ENCODE results near the gene NKAIN1.

DNA sequence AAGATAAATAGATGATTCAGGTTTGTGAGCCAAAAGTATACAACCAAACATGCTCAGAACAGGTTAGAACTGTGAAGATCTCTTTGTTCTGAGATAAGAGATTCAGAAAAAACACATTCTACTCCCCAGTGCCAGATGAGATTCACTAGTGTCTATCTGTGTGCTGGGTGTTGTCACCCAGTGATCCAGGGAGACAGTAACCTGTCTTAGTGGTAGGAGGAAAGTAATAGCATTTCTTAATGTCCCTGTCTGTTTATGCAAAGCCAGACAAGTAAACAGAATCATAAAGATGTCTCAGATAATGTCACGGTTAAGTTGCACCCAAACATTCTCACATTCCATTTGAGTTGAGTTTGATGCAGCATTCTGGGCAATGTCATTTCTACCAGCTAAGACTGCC, 18.9 kb upstream of the NKAIN1 start:
- TF ChIP-seq, protein P1, sequence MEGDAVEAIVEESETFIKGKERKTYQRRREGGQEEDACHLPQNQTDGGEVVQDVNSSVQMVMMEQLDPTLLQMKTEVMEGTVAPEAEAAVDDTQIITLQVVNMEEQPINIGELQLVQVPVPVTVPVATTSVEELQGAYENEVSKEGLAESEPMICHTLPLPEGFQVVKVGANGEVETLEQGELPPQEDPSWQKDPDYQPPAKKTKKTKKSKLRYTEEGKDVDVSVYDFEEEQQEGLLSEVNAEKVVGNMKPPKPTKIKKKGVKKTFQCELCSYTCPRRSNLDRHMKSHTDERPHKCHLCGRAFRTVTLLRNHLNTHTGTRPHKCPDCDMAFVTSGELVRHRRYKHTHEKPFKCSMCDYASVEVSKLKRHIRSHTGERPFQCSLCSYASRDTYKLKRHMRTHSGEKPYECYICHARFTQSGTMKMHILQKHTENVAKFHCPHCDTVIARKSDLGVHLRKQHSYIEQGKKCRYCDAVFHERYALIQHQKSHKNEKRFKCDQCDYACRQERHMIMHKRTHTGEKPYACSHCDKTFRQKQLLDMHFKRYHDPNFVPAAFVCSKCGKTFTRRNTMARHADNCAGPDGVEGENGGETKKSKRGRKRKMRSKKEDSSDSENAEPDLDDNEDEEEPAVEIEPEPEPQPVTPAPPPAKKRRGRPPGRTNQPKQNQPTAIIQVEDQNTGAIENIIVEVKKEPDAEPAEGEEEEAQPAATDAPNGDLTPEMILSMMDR (IDR thresholded peaks at IDR 0.05; ENCODE audit: extremely low read depth in 1 of 2, insufficient read depth in 1 of 2, low read depth in 1 of 2, low read length in 2 of 2), result no peak
- no peak for TF ChIP-seq JUN (IDR thresholded peaks at IDR 0.05; ENCODE audit: borderline replicate concordance, insufficient read depth, insufficient read length, low read depth)
- no peak for TF ChIP-seq POLR2A (IDR thresholded peaks at IDR 0.05; ENCODE audit: low read depth, low read length)
- TF ChIP-seq POLR2AphosphoS5 (IDR thresholded peaks at IDR 0.05; ENCODE audit: insufficient read depth, low read depth, low read length), result no peak
- TF ChIP-seq FOS (IDR thresholded peaks at IDR 0.05; ENCODE audit: borderline replicate concordance, insufficient read depth, low read length), result no peak
- no peak for TF ChIP-seq MYC (IDR thresholded peaks at IDR 0.05; ENCODE audit: low read depth, low read length)
- no peak for TF ChIP-seq EZH2 (IDR thresholded peaks at IDR 0.05; ENCODE audit: borderline replicate concordance, low read depth, low read length, severe bottlenecking)
- TF ChIP-seq, protein P2, sequence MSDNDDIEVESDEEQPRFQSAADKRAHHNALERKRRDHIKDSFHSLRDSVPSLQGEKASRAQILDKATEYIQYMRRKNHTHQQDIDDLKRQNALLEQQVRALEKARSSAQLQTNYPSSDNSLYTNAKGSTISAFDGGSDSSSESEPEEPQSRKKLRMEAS (IDR thresholded peaks at IDR 0.05; ENCODE audit: insufficient read depth, insufficient read length), result no peak
